ENCODE data around the gene ALB. TPM values are rescaled to one million over a fixed set of nuclear protein-coding genes. Genes with fewer than 3 reads are reported as not detected.
"Not testable (repeated sequence)": the region's sequence is repeated elsewhere in the genome, so short reads cannot be mapped to it uniquely, and the experiment has no call there.

The ALB gene
- 0.09 and 0.96 TPM in 2 replicates for total RNA-seq (ENCODE audit: low replicate concordance)

DNA sequence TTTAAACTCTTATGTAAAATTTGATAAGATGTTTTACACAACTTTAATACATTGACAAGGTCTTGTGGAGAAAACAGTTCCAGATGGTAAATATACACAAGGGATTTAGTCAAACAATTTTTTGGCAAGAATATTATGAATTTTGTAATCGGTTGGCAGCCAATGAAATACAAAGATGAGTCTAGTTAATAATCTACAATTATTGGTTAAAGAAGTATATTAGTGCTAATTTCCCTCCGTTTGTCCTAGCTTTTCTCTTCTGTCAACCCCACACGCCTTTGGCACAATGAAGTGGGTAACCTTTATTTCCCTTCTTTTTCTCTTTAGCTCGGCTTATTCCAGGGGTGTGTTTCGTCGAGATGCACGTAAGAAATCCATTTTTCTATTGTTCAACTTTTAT lies at the start of gene ALB:
Gene ALB, plus strand, starts transcription at position 246 of the 400 bp plus-strand sequence. Its CDS starts 41 bp downstream, at position 287.
- no peak within 1 kb of the TSS for H2AFZ ChIP-seq (replicated peaks)
- H3K36me3 Mint-ChIP-seq, result no peaks in the 10 kb centered on the region
- peaks cover 4% of the 10 kb centered on the region for H3K4me1 Mint-ChIP-seq
- H3K27ac Mint-ChIP-seq, result no peak within 1 kb of the TSS
- H3K9me3 ChIP-seq (ENCODE audit: low read depth), result no peaks in the 10 kb centered on the region
- no peak for DNase-seq (ENCODE audit: low spot score)
- no peak within 1 kb of the TSS for H3K4me3 Mint-ChIP-seq
- H3K27me3 Mint-ChIP-seq (ENCODE audit: insufficient read depth, low read depth), result no peaks in the 10 kb centered on the region
- H3F3A ChIP-seq (ENCODE audit: low read depth), result no peaks in the 10 kb centered on the region
- no peak for TF ChIP-seq EZH2phosphoT487 (IDR thresholded peaks at IDR 0.05)
- TF ChIP-seq EZH2 (IDR thresholded peaks at IDR 0.05), result no peak
- TF ChIP-seq, protein P1, sequence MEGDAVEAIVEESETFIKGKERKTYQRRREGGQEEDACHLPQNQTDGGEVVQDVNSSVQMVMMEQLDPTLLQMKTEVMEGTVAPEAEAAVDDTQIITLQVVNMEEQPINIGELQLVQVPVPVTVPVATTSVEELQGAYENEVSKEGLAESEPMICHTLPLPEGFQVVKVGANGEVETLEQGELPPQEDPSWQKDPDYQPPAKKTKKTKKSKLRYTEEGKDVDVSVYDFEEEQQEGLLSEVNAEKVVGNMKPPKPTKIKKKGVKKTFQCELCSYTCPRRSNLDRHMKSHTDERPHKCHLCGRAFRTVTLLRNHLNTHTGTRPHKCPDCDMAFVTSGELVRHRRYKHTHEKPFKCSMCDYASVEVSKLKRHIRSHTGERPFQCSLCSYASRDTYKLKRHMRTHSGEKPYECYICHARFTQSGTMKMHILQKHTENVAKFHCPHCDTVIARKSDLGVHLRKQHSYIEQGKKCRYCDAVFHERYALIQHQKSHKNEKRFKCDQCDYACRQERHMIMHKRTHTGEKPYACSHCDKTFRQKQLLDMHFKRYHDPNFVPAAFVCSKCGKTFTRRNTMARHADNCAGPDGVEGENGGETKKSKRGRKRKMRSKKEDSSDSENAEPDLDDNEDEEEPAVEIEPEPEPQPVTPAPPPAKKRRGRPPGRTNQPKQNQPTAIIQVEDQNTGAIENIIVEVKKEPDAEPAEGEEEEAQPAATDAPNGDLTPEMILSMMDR (IDR thresholded peaks at IDR 0.05), result no peak
- H3K4me3 ChIP-seq, result no peak within 1 kb of the TSS
- no peaks in the 10 kb centered on the region for H3K4me1 ChIP-seq
- no peaks in the 10 kb centered on the region for H3K36me3 ChIP-seq
- H3K27me3 ChIP-seq, result no peaks in the 10 kb centered on the region
- no peaks in the 10 kb centered on the region for H3K79me2 ChIP-seq (ENCODE audit: low read depth)
- no peak within 1 kb of the TSS for H3K9ac ChIP-seq
- no peaks in the 10 kb centered on the region for H4K20me1 ChIP-seq (ENCODE audit: low read depth)
- H3K4me2 ChIP-seq, result no peak within 1 kb of the TSS
- no peaks in the 10 kb centered on the region for H3K9me3 Mint-ChIP-seq
- no peak within 1 kb of the TSS for H3K27ac ChIP-seq

DNA sequence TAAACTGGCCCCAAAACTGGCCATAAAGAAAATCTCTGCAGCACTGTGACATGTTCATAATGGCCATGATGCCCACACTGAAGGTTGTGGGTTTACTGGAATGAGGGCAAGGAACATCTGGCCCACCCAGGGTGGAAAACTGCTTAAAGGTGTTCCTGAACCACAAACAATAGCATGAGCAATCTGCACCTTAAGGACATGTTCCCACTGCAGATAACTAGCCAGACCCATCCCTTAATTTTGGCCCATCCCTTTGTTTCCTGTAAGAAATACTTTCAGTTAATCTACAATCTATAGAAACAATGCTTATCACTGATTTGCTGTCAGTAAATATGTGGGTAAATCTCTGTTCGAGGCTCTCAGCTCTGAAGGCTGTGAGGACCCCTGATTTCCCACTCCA lies 46.9 kb upstream of the ALB start:
- H3K4me1 Mint-ChIP-seq; H4K20me1 ChIP-seq (ENCODE audit: low read depth); H3K9ac ChIP-seq; H3F3A ChIP-seq (ENCODE audit: low read depth); H3K4me3 ChIP-seq; H3K36me3 Mint-ChIP-seq; H3K27me3 Mint-ChIP-seq (ENCODE audit: insufficient read depth, low read depth); H2AFZ ChIP-seq (replicated peaks); H3K4me2 ChIP-seq; H3K27ac ChIP-seq; H3K27me3 ChIP-seq; H3K36me3 ChIP-seq; H3K27ac Mint-ChIP-seq; H3K79me2 ChIP-seq (ENCODE audit: low read depth); H3K4me3 Mint-ChIP-seq; DNase-seq (ENCODE audit: low spot score); H3K4me1 ChIP-seq; H3K9me3 ChIP-seq (ENCODE audit: low read depth): not testable (repeated sequence)
- peaks cover 27% of the 10 kb centered on the region for H3K9me3 Mint-ChIP-seq

DNA sequence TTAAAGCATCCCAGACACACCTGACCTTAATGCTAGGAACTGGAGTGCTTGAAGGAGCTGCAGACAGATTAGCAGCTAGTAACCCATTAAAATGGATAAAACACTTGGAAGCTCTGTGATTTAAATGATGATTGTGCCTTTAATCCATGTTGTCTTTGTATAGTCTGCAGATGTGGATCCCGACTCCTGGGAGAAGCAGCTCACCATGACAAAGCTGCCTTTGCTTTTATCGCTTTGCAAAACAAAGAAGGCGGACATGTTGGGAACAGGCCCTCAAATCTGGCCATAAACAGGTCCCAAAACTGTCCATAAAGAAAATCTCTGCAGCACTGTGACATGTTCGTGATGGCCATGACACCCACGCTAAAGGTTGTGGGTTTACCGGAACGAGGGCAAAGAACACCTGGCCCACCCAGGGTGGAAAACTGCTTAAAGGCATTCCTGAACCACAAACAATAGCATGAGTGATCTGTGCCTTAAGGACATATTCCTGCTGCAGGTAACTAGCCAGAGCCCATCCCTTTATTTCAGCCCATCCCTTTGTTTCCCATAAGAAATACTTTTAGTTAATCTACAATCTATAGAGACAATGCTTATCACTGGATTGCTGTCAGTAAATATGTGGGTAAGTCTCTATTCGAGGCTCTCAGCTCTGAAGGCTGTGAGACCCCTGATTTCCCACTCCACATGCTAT lies 34.4 kb upstream of the ALB start:
- not testable (repeated sequence) for H3K27ac ChIP-seq; H3K27me3 ChIP-seq; H3K79me2 ChIP-seq (ENCODE audit: low read depth); H4K20me1 ChIP-seq (ENCODE audit: low read depth); H3K36me3 ChIP-seq; H3F3A ChIP-seq (ENCODE audit: low read depth); H3K9me3 Mint-ChIP-seq; H3K4me3 Mint-ChIP-seq; H2AFZ ChIP-seq (replicated peaks); DNase-seq (ENCODE audit: low spot score); H3K9ac ChIP-seq; H3K36me3 Mint-ChIP-seq; H3K4me1 Mint-ChIP-seq; H3K9me3 ChIP-seq (ENCODE audit: low read depth); H3K4me1 ChIP-seq; H3K4me3 ChIP-seq; H3K27ac Mint-ChIP-seq; H3K27me3 Mint-ChIP-seq (ENCODE audit: insufficient read depth, low read depth); H3K4me2 ChIP-seq

DNA sequence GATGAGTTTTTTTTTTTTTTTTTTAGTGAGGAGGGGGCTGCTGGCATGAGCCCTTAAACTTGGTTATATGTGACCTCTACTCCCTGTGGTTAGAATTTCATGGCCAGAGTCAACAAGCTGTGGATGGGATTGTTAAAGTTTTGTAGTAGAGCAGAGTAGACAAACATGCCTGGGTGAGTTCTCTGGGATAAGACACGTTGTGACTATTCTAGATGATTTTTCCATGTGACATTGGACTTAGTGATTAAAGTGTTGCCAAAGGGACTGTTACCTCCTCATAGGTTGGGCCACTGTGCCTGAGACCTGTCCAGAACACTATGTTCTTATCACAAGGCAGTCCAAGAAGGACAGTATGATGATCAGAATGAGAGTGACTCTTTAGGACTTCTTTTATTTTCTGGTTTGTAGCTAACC lies 28.8 kb upstream of the ALB start:
- Mint-ChIP-seq H3K27ac (no peak overlapping the region), H3K9me3 (no peaks in the 10 kb centered on the region), H3K4me3 (no peak overlapping the region), H3K27me3 (ENCODE audit: insufficient read depth, low read depth) (no peaks in the 10 kb centered on the region), H3K4me1 (no peaks in the 10 kb centered on the region), H3K36me3 (no peaks in the 10 kb centered on the region)
- H3F3A ChIP-seq (ENCODE audit: low read depth), result no peaks in the 10 kb centered on the region
- H3K4me3 ChIP-seq, result no peak overlapping the region
- H2AFZ ChIP-seq (replicated peaks), result no peak overlapping the region
- DNase-seq (ENCODE audit: low spot score), result no peak
- TF ChIP-seq, protein P1 (IDR thresholded peaks at IDR 0.05), result no peak
- TF ChIP-seq EZH2 (IDR thresholded peaks at IDR 0.05), result no peak
- TF ChIP-seq EZH2phosphoT487 (IDR thresholded peaks at IDR 0.05), result no peak
- H3K9me3 ChIP-seq (ENCODE audit: low read depth), result no peaks in the 10 kb centered on the region
- no peaks in the 10 kb centered on the region for H3K36me3 ChIP-seq
- H3K9ac ChIP-seq, result no peak overlapping the region
- no peaks in the 10 kb centered on the region for H3K27me3 ChIP-seq
- H3K27ac ChIP-seq, result no peak overlapping the region
- no peak overlapping the region for H3K4me2 ChIP-seq
- H3K4me1 ChIP-seq, result no peaks in the 10 kb centered on the region
- no peaks in the 10 kb centered on the region for H4K20me1 ChIP-seq (ENCODE audit: low read depth)
- H3K79me2 ChIP-seq (ENCODE audit: low read depth), result no peaks in the 10 kb centered on the region

All from neural progenitor cell (in vitro differentiated cells).